HepG2 (cell line): Measurements from ENCODE around the gene STN1. TPM values are rescaled to one million over a fixed set of nuclear protein-coding genes. Genes with fewer than 3 reads are reported as not detected.

Experiments used
- ARID4A ChIP-seq: sonication (generic); formaldehyde crosslinking; IDR thresholded peaks from 2 replicates; pipeline ENCODE4 v1.5.0; 2020; ENCODE audit warnings: mild to moderate bottlenecking, missing genetic modification reagents, borderline replicate concordance
- EED ChIP-seq: sonication (generic); formaldehyde crosslinking; IDR thresholded peaks from 2 replicates; pipeline ENCODE4 v1.5.0; 2020; ENCODE audit warnings: mild to moderate bottlenecking, missing genetic modification reagents
- ETV5 ChIP-seq: IDR thresholded peaks from 2 replicates; pipeline ENCODE4 v1.6.1; 2018; ENCODE audit warnings: missing biosample characterization, missing genetic modification reagents, inconsistent platforms, borderline replicate concordance
- GABPA ChIP-seq, 2 experiments: IDR thresholded peaks; 2 replicates each; pipeline ENCODE4 v1.6.1; 2011 to 2016; ENCODE audit warnings: low read depth in 2 of 2, low read length in 1 of 2, missing biosample characterization in 1 of 2, missing genetic modification characterization in 1 of 2
- KDM3A ChIP-seq: IDR thresholded peaks from 2 replicates; pipeline ENCODE4 v1.6.1; 2018; ENCODE audit warnings: low read depth, missing compliant biosample characterization
- MAFG ChIP-seq: sonication (generic); formaldehyde crosslinking; IDR thresholded peaks from 2 replicates; pipeline ENCODE4 v1.5.1; 2020; ENCODE audit warnings: mild to moderate bottlenecking, missing genetic modification reagents
- NCOA2 ChIP-seq: sonication (generic); formaldehyde crosslinking; IDR thresholded peaks from 2 replicates; pipeline ENCODE4 v1.8.0; 2022; ENCODE audit warnings: inconsistent platforms
- NR3C1 ChIP-seq: sonication (generic); formaldehyde crosslinking; IDR thresholded peaks from 2 replicates; pipeline ENCODE4 v1.4.0; 2020; ENCODE audit warnings: missing genetic modification reagents
- RBFOX2 ChIP-seq: fragments of 200-400 bp; formaldehyde crosslinking; IDR thresholded peaks from 2 replicates; pipeline ENCODE4 v1.6.1; 2017; ENCODE audit warnings: low read depth, mild to moderate bottlenecking, low read length
- SALL1 ChIP-seq: sonication (generic); formaldehyde crosslinking; IDR thresholded peaks from 2 replicates; pipeline ENCODE4 v1.8.0; 2022; ENCODE audit warnings: mild to moderate bottlenecking, missing genetic modification reagents
- TCF7L2 ChIP-seq: IDR thresholded peaks from 2 replicates; pipeline ENCODE4 v1.6.1; 2011; ENCODE audit warnings: mild to moderate bottlenecking, low read depth, low read length, moderate library complexity
- TIGD3 ChIP-seq: sonication (generic); formaldehyde crosslinking; IDR thresholded peaks from 2 replicates; pipeline ENCODE4 v1.5.1; 2020; ENCODE audit warnings: mild to moderate bottlenecking, missing genetic modification reagents, borderline replicate concordance
- YEATS4 ChIP-seq: sonication (generic); formaldehyde crosslinking; IDR thresholded peaks from 2 replicates; pipeline ENCODE4 v1.4.0; 2020; ENCODE audit warnings: missing genetic modification reagents, borderline replicate concordance
- ZBTB1 ChIP-seq: sonication (generic); formaldehyde crosslinking; IDR thresholded peaks from 2 replicates; pipeline ENCODE4 v1.4.0; 2020; ENCODE audit warnings: missing genetic modification reagents, borderline replicate concordance
- ZNF260 ChIP-seq: sonication (generic); formaldehyde crosslinking; IDR thresholded peaks from 2 replicates; pipeline ENCODE4 v1.4.0; 2020; ENCODE audit warnings: missing genetic modification reagents, low read depth, mild to moderate bottlenecking, borderline replicate concordance
- ZNF614 ChIP-seq: IDR thresholded peaks from 2 replicates; pipeline ENCODE4 v1.6.1; 2018; ENCODE audit warnings: missing biosample characterization, missing genetic modification reagents, inconsistent platforms, borderline replicate concordance
- polyA plus RNA-seq, 8 experiments: library from polyadenylated mRNA; depleted of rRNA in 3 of 8; stranded (reverse) in 7 of 8; unstranded in 1 of 8; fragments of >200 nt; fragmentation: Illumina TruSeq in 4 of 8; extraction: Trizol in 4 of 8; gene quantifications; 2 replicates each; pipeline versions ENCODE4 v1.2.1 to v1.2.3, GENCODE V29; 2011 to 2016; ENCODE audit warnings: low read depth in 4 of 8, missing spikeins in 1 of 8, mixed read lengths in 1 of 8; ENCODE audit not compliant: insufficient read depth in 1 of 8
- total RNA-seq, 5 experiments: library from RNA; depleted of rRNA; stranded (reverse); fragments of >200 nt; fragmentation: Illumina TruSeq; extraction: Trizol; gene quantifications; 2 replicates each; pipeline ENCODE4 v1.2.3, GENCODE V29; 2016; ENCODE audit warnings: low read depth in 1 of 5
- TF ChIP-seq, protein P1 (sequence below): sonication (generic); formaldehyde crosslinking; IDR thresholded peaks from 2 replicates; pipeline ENCODE4 v1.4.0; 2020; ENCODE audit warnings: mild to moderate bottlenecking, missing genetic modification reagents, borderline replicate concordance
- TF ChIP-seq, protein P2 (sequence below): sonication (generic); formaldehyde crosslinking; IDR thresholded peaks from 2 replicates; pipeline ENCODE4 v1.9.0; 2021; ENCODE audit warnings: missing genetic modification reagents, borderline replicate concordance
- TF ChIP-seq, protein P3 (sequence below): sonication (generic); formaldehyde crosslinking; IDR thresholded peaks from 2 replicates; pipeline ENCODE4 v1.8.0; 2023; ENCODE audit warnings: mild to moderate bottlenecking, missing genetic modification reagents

STN1 gene
- total and polyA plus RNA-seq, 2 of the 13 experiments (the other 11 are each of a cell fraction or from before 2014, with no cell fraction given): 17.6 to 22.7 TPM

DNA sequence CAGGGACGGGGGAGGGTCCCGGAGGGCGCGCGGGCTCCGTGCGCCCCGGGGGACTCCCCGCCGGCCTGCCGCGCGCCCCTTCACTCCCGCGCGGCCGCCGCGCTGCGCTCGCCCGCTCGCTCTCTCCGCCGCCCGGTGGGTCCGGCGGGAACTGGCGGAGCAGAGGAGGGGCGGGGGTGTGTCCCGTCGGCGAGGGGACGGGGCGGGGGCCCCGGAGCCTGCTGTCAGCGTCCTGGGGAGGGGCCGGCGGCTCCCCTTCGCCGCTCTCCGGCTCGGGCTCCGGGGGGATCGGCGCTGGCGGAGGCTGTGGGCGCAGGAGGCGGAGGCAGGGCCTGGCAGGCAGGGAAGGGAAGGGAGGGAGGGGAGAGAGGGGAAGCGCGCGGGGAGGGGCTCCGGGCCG is 62.6 kb downstream of the STN1 start, which contains the start of gene SH3PXD2A (continued):
- TF ChIP-seq, protein P1, sequence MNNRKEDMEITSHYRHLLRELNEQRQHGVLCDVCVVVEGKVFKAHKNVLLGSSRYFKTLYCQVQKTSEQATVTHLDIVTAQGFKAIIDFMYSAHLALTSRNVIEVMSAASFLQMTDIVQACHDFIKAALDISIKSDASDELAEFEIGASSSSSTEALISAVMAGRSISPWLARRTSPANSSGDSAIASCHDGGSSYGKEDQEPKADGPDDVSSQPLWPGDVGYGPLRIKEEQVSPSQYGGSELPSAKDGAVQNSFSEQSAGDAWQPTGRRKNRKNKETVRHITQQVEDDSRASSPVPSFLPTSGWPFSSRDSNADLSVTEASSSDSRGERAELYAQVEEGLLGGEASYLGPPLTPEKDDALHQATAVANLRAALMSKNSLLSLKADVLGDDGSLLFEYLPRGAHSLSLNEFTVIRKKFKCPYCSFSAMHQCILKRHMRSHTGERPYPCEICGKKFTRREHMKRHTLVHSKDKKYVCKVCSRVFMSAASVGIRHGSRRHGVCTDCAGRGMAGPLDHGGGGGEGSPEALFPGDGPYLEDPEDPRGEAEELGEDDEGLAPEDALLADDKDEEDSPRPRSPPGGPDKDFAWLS (CRISPR knock-in tag): no peak
- TF ChIP-seq SALL1 (no peak), NCOA2 (no peak; the same call in 1 of the 2 replicates), RBFOX2 (peak; percentile 60; the same call in 1 of the 2 replicates), TCF7L2 (no peak), ETV5 (CRISPR knock-in tag) (no peak), YEATS4 (CRISPR knock-in tag) (no peak), ZBTB1 (CRISPR knock-in tag) (no peak), ZNF260 (CRISPR knock-in tag) (no peak), TIGD3 (no peak), NR3C1 (no peak), GABPA (IDR thresholded peaks at IDR 0.05; ENCODE audit: low read depth, low read length) (no peak), GABPA (CRISPR knock-in tag; IDR thresholded peaks at IDR 0.05; ENCODE audit: low read depth) (no peak), KDM3A (CRISPR knock-in tag) (0 out of 2 replicates have a peak, but pooled peaks have one; percentile 11), ZNF614 (CRISPR knock-in tag) (no peak), MAFG (no peak), EED (CRISPR knock-in tag) (no peak), ARID4A (no peak)
- TF ChIP-seq, protein P2, sequence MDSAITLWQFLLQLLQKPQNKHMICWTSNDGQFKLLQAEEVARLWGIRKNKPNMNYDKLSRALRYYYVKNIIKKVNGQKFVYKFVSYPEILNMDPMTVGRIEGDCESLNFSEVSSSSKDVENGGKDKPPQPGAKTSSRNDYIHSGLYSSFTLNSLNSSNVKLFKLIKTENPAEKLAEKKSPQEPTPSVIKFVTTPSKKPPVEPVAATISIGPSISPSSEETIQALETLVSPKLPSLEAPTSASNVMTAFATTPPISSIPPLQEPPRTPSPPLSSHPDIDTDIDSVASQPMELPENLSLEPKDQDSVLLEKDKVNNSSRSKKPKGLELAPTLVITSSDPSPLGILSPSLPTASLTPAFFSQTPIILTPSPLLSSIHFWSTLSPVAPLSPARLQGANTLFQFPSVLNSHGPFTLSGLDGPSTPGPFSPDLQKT (CRISPR knock-in tag): no peak
- TF ChIP-seq, protein P3, sequence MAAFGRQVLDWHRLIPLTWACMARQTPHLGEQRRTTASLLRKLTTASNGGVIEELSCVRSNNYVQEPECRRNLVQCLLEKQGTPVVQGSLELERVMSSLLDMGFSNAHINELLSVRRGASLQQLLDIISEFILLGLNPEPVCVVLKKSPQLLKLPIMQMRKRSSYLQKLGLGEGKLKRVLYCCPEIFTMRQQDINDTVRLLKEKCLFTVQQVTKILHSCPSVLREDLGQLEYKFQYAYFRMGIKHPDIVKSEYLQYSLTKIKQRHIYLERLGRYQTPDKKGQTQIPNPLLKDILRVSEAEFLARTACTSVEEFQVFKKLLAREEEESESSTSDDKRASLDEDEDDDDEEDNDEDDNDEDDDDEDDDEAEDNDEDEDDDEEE (CRISPR knock-in tag): no peak
